HG03439 (cell line): ENCODE data around the gene ADGRE1.

Experiments
- ATAC-seq: cut with Tn5 transposase; IDR thresholded peaks from one replicate; pipeline ENCODE4 v1.9.1; 2021; ENCODE audit warnings: mild to moderate bottlenecking, moderate library complexity; ENCODE audit not compliant: unreplicated experiment

Gene ADGRE1

DNA sequence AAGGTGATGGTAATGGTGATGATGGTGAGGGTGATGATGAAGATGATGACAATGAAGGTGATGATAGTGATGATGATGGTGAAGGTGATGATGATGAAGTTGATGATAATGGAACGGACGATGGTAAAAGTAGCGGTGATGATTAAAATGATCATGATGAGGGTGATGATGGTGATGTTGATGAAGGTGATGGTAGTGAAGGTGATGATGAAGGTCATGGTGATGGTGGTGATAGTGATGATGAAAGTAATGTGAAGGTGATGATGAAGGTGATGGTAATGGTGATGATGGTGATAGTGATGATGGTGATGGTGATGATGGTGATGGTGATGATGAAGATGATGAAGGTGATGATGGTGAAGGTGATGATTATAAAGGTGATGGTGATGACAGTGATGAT, 67.7 kb downstream of the ADGRE1 start:
- ATAC-seq, result no peak

DNA sequence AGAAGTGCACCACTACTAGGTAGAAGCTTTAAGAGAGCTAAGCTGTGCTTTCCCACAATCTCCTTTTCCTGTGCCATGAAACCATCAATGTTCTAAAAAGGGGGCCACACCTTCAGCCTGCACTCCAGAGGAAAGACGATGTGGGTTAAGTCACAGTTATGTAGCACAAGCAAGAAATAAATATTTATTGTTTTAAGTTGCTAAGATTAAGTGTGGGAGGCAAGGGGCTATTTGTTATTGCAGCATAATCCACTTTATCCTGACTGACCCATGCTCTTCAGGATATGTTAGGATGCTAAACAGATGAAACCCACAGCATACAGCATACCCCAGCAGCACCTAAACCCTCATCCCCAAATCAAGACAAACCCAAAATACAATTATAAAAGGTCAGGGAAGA, 69.2 kb downstream of the ADGRE1 start:
- no peak for ATAC-seq

DNA sequence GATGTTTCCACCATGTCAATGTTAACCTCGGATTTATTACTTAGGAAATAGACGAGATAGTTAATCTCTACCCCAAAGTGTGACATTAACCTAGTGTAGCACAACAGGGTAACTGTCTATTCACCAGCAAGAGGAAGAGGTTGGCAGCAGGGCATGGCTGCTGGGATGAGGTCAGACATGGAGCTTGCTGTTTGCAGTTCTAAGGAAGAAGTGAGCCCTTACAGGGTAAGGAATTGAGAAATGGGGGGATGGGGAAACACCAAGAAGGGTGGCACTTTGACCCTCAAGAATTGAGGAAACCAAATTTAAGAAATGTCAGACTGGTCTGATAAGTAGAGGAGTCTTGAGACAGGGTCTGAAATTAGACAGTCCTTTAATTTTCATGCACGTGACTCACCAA, 71.4 kb downstream of the ADGRE1 start:
- ATAC-seq, result no peak

DNA sequence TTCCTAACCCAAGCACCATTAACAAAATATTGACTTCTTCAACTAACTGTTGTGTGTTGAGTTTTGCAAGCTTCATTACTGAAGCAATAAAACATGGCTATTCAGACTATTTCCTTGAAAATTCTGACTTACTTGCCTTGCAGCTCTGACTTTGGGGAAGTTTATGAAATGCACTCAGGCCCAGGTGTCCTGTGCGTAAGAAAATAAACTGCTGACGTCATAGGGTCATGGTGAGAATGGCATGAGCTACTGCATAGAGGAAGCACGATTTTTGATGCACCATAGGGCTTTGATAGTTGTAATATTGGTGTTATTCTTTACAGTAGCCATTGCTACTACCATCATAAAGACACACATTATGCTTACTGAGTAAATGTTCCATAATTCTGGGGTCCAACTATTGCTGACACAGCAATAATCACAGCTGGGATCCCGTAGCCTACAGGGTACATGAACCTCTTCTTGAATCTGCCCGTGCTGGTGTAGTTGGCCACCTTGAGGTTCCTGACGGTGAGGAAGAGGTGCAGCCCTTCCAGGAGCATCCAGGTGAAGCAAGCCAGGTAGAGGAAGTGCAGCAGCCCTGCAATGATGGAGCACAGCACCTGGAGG, 76.0 kb downstream of the ADGRE1 start:
- no peak for ATAC-seq

DNA sequence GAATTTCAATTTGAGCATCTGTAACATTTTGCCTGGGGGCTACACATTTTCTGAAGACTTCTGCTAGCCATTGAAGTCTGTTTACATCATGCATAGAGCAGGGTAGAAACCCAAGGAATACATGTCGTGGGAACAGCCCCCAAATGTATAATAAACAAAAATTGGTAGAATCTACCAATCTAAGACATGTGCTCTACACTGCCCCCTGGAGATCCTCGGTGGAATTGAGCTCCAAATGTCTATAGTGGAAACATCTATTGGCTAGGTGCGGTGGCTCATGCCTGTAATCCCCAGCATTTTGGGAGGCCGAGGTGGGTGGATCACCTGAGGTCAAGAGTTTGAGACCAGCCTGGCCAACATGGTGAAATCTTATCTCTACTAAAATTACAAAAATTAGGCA, 76.6 kb downstream of the ADGRE1 start:
- ATAC-seq, result no peak

DNA sequence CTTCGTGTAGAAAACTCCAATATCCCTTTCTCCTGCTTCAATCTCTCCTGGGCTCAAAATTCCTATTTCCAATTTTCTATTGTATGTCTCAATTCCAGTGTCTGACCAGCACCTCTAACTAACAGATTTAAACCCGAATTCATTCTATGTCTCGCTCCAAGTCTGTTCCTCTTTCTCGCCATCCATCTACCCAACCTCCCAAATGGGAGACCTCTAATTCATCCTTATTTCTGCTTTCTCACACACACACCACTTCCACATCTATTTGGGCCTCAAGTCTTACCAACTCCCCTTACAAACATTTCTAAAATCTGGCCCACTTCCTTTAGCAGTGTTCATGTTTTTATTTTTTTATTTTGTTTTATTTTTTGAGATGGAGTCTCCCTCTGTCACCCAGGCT, 80.6 kb downstream of the ADGRE1 start:
- ATAC-seq, result no peak

DNA sequence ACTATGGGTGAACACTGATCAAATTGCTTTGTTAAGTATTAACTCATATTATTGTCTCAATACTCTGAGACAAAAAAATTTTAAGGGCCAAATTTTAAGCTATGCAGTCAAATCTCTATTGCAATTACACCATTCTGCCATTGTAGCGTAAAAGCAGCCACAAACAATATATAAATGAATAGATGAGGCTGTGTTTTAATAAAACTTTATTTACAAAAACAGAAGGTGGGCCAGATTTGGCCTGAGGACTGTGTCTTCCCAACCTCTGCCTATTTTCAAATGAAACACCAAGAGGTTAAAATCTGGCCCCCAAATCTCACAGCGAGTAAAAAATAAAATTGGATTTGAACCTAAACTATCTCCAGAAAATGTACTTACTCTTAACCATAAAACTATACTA, 82.1 kb downstream of the ADGRE1 start:
- ATAC-seq, result no peak

DNA sequence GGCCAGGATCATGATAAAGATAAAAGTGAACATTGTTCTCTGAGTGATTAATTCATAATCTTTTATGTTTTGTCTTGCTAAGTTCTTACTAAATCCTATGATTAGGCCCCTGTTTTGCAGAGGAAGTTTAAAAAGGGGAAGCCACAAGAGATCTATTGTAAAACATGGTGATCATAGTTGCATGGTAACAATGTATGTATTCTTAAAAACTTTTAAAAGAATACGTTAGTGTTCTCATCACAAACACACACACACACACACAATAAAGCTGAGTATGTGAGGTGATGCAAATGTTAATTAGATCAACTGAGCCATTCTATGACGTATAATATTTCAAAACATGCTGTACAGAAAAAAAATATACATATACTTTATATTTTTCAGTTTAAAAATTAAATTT, 82.6 kb downstream of the ADGRE1 start:
- no peak for ATAC-seq

DNA sequence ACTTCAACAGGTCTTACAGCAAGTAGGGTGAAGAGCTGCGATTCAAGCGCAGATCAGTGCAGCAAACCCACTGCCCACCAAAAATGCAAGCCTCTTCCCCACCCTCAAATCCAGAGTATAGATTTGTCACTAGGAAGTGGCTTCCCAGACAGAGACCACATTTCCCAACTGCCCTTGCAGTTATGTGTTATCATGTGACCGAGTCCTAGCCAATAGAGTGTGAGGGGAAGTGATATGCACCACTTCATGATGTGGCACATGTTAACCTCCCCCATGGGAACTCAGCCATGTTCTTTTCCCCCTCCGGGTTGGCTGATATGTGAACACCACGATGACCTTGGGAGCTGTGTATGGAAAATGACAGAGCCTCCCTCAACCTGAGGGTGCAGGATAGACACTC, 83.1 kb downstream of the ADGRE1 start:
- ATAC-seq, result no peak

DNA sequence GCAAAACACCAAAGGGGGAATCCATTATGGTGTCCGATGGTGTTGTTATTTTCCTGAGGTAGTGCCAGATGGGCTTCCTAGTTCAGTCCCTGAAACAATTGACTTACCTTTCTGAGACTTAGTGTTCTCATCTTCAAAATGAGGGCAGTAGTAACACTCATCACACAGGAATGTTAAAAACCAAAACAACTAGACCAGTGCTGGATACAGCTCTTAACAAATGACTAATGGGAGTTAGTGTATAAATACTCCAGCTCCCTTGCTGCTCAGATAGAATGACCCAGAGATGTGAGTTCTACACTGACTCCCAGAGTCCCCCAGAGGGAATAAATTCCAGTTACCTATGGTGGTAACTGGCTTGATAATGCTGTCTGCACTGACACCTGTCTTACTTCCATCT, 84.0 kb downstream of the ADGRE1 start:
- no peak for ATAC-seq

DNA sequence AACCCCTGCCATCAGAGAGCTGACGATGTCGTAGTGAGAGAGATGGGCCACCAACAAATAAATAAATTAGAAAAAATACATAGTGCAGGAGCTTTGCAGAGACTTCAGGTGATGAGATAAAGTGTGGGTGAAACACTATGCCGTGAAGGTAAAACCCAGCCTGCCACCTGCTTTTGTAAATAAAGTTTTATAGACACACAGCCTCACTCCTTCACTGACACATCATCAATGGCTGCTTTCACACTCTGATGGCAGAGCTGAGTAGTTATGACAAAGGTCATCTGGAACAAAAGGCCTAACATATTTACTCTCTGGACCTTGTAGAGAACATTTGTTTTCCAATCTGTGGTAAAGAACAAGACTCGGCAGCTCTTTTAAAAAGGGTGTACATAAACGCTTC, 88.8 kb downstream of the ADGRE1 start:
- no peak for ATAC-seq

DNA sequence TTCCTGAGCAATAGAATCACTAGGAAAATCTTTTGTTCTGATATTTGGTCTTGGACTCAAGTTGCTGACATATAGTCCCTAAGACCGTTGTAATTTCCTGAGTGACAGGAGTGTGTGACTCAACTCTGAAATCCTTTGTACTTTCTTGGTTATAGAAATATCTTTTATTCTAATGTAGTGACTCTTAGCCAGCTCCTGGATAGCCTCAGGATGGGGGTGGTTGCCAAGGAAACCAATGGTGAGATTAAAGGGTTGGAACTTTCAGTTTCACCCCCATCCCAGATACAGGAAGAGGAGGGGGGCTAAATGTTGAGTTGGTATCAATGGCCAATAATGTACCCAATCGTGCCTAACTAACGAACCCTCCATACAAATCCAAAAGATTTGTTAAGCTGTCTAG, 92.0 kb downstream of the ADGRE1 start:
- ATAC-seq, result no peak

DNA sequence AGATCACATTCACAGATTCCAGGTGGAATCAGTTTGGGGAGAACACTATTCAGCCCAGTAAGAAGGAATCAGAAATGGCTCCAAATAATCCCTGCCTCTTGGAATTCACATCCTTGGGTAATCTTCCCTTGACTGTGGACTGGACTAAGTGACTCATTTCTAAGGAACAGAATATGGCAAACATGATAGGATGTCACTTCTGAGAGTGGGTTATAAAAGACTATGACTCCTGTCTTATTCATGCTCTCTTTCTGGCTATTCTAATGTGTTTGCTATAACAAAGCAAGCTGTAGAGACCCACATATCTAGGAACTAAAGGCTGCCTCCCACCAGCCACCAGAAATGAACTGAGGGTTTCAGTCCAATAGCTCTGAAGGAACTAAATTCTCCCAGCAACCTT, 96.1 kb downstream of the ADGRE1 start:
- ATAC-seq, result no peak

DNA sequence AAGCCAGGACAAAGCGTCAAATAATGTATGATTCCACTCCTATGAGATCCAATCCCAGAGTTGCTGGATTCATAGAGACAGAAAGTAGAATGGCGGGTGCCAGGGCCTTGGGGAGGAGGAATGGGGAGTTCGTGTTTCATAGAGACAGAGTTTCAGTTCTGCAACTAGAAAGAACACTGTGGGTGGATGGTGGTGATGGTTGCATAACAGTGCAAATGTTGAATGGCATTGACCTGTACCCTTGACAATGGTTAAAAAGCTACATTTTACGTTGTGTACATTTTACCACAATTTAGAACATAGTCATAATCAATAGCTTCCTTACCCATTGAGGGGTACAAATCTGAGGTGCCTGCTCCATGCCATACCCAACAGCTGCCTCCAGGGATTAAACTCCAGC, 100.5 kb downstream of the ADGRE1 start:
- no peak for ATAC-seq

DNA sequence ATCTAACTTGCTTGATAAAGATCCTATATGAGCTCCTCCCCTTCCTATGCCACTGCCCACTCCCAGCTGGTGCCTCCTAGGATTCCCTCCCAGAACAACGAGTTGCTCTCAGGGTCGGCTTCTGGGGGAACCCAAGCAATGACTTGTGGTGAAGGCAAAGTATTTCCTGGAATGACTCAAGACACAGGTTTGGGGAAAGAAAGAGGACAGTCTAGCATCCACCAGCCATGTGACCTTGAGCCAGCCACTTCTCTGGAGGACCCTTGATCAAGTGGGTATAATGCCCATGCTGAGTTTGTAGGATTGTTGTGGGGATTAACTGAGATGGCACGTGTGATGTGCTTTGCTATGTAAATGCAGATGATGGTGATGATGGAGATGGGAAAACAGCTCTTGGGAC, 100.9 kb downstream of the ADGRE1 start:
- ATAC-seq, result no peak
